Measurements from ENCODE around the gene MYO3B.

The MYO3B gene

GRCh38 chr2:170350929-170351826 lies 173.2 kb downstream of the MYO3B start:
- H3K4me3 ChIP-seq (ENCODE audit: low read depth, low read length): no peak overlapping the region
- TF ChIP-seq CTCF (IDR thresholded peaks at IDR 0.05; ENCODE audit: low read depth, low read length, missing control alignments): no peak
- no peak for DNase-seq (ENCODE audit: low read depth)

- H3K4me3 ChIP-seq (ENCODE audit: low read depth, low read length): no peak overlapping the region
- no peak for TF ChIP-seq CTCF (IDR thresholded peaks at IDR 0.05; ENCODE audit: low read depth, low read length, missing control alignments)
- no peak for DNase-seq (ENCODE audit: low read depth)
Observed at GRCh38 chr2:170353723-170354122, 175.8 kb downstream of the MYO3B start.

- DNase-seq (ENCODE audit: low read depth): no peak
- H3K4me3 ChIP-seq (ENCODE audit: low read depth, low read length): no peak overlapping the region
- TF ChIP-seq CTCF (IDR thresholded peaks at IDR 0.05; ENCODE audit: low read depth, low read length, missing control alignments): no peak
Observed at GRCh38 chr2:170354388-170354787, 176.4 kb downstream of the MYO3B start.

GRCh38 chr2:170354855-170355780 lies 177.2 kb downstream of the MYO3B start:
- TF ChIP-seq CTCF (IDR thresholded peaks at IDR 0.05; ENCODE audit: low read depth, low read length, missing control alignments): no peak
- H3K4me3 ChIP-seq (ENCODE audit: low read depth, low read length): no peak overlapping the region
- DNase-seq (ENCODE audit: low read depth): no peak

GRCh38 chr2:170359466-170359865 lies 181.5 kb downstream of the MYO3B start:
- no peak for DNase-seq (ENCODE audit: low read depth)
- no peak for TF ChIP-seq CTCF (IDR thresholded peaks at IDR 0.05; ENCODE audit: low read depth, low read length, missing control alignments)
- H3K4me3 ChIP-seq (ENCODE audit: low read depth, low read length): no peak overlapping the region

GRCh38 chr2:170360546-170361089 lies 182.7 kb downstream of the MYO3B start:
- TF ChIP-seq CTCF (IDR thresholded peaks at IDR 0.05; ENCODE audit: low read depth, low read length, missing control alignments): no peak
- no peak for DNase-seq (ENCODE audit: low read depth)
- H3K4me3 ChIP-seq (ENCODE audit: low read depth, low read length): no peak overlapping the region
